ENCODE data around the gene NAT10. TPM values are rescaled to one million over a fixed set of nuclear protein-coding genes. Genes with fewer than 3 reads are reported as not detected.

NAT10 gene
- total RNA-seq, 1 donor from 2014 or later, result 31.6 TPM

GRCh38 chr11:34149274-34149673, 43.8 kb downstream of the NAT10 start:
- DNase-seq (ENCODE audit: low spot score), result no peak

GRCh38 chr11:34149786-34150185, 44.4 kb downstream of the NAT10 start:
- no peak for DNase-seq (ENCODE audit: low spot score)

- DNase-seq (ENCODE audit: low spot score), result no peak
Observed at GRCh38 chr11:34150494-34151151, 45.2 kb downstream of the NAT10 start.

DNA sequence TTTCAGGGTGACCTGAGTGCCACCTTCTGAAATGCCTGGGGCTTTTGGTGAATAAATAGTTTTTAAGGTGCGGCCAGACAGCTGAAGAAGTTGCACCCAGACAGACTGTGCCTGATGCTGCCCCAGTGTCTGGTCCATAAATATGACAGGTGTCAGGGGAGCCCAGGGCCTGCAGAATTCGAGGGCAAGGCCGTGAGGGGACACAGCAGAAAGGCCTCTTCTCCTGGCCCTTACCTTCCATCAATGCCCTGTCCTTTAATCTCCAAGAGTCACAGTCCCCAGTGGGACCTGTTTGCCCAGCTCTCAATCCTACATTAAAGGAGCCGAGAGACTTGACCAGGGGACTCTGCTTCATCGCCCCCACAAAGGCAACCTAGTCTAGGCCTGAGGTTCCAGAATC, 45.7 kb downstream of the NAT10 start:
- DNase-seq (ENCODE audit: low spot score), result no peak

DNA sequence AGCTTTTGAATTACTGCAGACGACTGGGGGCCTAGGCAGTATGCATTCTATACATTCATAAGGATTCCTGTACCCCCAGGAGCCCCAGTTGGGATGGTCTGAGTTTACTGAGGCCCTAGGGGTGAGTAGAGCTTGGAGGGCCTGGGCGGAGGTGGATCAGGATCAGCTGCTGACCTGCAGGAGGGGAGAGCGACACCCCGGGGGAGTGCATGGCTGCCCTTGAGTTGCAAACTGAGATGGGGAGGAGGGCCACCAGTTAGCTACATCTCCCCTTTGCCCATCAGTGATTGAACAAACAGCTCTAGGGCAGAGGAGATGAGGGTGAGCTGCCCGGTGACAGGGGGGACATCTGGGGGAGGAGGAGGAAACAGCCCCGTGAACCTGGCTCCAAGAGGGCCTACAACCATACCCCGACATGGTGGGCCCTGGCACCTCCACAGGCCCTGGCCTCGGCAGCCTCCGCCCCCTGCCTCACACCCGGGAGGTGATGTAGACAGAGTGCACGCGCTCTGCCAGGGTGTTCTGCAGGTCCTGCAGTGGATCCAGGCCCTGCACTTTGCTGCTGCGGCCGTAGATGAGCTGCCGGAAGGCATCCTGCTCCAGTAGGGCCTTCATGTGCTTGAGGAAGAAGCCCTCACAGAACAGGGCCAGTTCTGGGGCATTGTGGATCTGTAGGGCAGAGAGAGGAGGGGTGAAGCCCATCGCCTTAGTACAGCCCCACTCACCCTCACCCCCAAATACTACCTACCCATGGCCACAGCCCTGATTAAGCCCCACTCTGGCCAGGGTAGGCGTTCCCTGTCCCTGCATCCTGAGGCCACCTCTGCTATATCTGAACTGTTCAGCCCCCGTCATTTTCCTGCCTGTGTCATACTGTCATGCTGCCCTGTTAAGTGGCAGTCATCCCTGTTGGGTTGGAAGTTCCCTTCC, 46.8 kb downstream of the NAT10 start:
- no peak for DNase-seq (ENCODE audit: low spot score)

GRCh38 chr11:34154059-34154875, 48.8 kb downstream of the NAT10 start:
- DNase-seq (ENCODE audit: low spot score), result no peak

DNA sequence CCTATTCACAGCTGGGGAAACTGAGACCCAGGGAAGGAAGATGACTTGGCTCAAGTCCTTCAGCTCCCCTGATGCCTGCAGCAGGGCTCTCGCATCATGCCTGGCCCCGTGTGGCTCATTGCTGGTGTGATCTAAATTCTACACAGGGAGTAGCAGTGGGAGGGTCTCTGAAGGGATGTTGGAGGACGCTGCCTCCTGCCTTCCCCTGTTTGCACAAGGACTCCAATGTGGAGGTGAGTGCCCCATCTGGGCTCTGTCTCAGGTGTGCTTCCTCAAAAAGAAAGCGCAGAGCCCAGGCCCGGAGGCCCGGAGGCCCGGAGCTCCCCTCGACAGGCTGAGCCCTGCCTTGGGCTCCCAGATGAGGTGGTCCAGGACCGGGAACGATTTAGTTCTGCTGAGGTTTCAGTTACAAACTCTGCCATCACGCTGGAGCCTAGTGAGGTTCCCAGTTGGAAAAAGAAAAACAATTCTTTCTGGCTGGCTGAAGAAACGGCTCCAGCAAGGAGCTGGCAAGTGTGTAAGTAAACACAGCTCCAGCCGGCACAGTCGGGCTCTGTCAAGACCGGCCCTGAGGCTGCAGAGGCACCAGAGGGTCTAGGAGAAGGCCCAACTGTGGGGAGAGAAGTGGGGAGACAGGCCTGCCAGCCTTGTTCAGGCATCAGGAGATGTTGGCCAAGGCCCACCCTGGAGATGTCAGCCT, 49.8 kb downstream of the NAT10 start:
- no peak for DNase-seq (ENCODE audit: low spot score)

DNA sequence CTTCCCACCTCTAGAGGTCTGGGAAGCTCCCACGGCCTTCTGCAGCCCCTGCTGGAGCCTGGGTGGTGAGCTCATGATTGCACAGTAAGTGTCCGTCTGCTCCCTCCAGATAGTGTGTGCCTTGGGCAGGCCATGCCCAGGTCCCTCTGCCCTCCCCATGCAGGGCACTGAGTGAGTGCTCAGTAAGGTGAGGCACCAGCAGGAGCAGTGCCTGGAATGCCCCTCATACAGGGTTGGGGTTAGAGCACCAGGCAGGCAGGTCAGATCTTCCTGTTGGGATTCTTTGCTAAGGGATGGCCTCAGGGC, 50.3 kb downstream of the NAT10 start:
- no peak for DNase-seq (ENCODE audit: low spot score)

DNA sequence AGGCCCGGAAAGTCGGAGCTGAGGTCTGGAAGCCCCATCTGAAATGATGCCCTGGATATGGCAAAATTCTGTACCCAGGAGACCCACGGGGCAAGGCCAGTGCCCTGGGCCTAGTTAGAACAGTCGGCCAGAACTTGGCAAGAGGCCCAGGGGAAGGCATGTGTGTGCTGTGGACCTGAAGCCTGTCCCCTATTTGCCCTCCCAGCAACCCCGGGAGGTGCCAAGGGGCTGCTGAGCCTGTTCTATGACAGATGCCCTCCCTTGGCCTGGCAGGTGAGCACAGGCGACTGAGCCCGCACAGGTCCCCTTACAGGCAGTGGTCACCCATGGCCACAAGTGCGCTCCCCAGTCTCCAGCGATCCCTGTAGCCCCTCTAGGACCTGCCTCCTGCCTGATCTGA, 51.7 kb downstream of the NAT10 start:
- DNase-seq (ENCODE audit: low spot score), result no peak

DNA sequence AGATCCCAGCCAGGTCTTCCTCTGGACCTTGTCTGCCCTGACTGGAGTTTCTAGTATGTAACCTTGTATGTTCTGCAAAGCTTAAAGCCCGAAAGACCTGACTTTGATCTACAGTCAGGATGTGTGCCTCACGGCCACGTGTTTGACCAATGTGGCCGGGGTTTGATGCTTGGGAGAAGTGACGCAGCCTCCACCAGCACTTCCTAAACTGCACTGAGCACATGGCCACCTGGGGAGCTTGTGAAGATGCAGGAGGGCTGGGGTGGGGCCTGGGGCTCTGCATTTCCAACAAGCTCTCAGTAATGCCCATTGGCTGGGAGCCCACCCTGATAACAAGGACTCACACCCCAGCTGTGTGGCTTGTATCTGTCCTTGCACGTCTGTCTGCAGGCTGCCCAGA, 53.2 kb downstream of the NAT10 start:
- no peak for DNase-seq (ENCODE audit: low spot score)

GRCh38 chr11:34160049-34160721, 54.8 kb downstream of the NAT10 start:
- DNase-seq (ENCODE audit: low spot score), result no peak

DNA sequence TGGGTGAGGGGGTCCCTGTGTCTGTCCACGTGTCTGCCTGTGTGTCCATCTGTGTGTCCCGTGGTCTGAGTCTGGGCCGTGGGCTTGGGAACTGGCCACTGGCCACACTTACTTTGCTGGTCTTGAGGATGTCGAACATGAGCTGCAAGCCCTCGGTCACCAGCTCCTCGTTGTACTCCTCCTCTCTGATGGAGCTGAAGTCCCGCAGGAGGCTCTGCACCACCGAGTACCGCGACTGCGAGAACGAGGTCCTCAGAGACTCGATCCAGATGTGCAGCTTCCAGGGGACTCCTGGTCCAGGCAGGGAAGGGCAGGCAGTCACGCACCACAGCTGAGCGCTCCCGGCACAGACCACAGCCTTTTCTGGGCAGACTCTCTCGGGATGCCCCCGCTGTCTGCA, 55.4 kb downstream of the NAT10 start:
- no peak for DNase-seq (ENCODE audit: low spot score)

- DNase-seq (ENCODE audit: low spot score), result no peak
Observed at GRCh38 chr11:34161361-34161760, 55.9 kb downstream of the NAT10 start.

GRCh38 chr11:34161812-34162492, 56.5 kb downstream of the NAT10 start:
- DNase-seq (ENCODE audit: low spot score), result no peak

DNA sequence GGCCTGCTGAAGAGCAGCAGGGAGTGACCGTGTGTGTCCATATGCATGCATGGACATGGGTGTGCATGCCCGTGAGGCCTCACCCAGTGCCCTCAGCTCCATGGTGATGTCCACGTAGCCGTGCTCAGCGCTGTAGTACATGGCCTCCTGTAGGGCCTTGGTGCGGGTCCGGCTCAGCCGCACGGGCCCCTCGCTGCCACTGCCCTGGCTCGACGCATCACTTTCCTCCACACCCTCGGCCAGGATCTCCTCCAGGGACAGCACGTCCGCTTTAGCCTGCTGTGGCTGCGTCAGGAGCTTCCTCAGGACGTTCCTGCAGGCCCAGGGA, 57.0 kb downstream of the NAT10 start:
- no peak for DNase-seq (ENCODE audit: low spot score)

DNA sequence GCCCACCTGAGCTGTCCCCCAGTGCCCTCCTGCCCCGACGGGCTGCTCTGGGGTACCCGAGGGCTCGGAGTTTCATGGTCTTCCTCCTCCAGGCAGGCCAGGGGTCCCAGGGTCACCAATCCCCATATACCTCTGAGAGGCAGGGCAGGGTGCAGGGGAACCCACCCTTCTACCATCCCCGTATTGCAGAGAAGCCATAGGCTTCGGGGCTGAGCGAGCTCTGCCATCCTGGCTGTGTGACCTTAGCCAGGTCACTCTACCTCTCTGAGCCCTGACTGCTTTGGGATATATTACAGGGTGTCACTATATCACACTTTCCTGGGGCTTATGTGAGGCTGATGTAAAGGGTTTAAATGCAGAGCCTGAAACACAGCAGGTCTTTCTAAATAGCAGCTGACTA, 57.4 kb downstream of the NAT10 start:
- DNase-seq (ENCODE audit: low spot score), result no peak

- DNase-seq (ENCODE audit: low spot score), result no peak
Observed at GRCh38 chr11:34165121-34165520, 59.7 kb downstream of the NAT10 start.

DNA sequence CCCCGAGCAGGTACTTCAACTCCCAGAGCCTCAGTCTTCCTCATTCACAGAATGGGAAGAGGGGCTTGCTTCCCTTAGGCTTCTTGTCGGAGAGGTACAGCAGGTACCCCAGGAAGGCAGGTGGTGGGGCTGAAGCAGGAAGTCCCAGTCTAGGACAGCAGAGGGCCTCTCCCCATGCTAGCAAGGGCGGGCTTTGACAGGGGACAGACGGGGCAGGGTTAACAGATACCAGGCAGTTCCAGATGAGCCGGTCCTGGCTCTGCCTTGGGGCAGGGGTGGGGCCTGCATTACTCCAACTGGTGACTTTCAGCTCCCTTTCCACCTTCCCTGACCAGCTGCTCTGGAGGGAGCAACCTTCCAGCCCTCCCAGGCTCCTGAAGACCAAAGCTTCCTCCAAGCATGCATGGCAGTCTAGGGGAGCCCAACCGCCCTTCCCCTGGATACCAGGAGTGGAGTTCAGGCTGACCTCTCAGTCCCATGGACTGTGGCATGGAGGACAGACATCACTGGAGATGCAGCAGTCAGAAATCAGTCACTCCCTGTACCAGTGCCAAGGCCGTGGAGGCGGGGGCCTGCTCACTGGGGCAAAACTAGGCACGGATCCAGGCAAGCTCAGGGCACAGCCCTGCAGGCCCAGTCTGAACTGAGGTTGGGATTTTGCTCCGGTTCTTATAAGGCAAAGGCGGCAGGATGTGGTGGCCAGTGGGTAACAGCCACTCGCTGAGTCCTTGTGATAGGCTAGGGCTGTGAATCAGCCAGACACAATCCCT, 60.5 kb downstream of the NAT10 start:
- DNase-seq (ENCODE audit: low spot score), result no peak

GRCh38 chr11:34166806-34167740, 61.6 kb downstream of the NAT10 start:
- no peak for DNase-seq (ENCODE audit: low spot score)

All from mucosa of gallbladder (tissue), 1 donor.